Panc1 (cell line): ENCODE data around the gene MAPRE2.

Experiments
- CTCF ChIP-seq: fragments of 450-650 bp; IDR thresholded peaks from 2 replicates; pipeline ENCODE4 v1.5.1; 2017; ENCODE audit warnings: mild to moderate bottlenecking
- SIN3A ChIP-seq: IDR thresholded peaks from 2 replicates; pipeline ENCODE4 v1.6.1; 2012; ENCODE audit warnings: low read depth, mild to moderate bottlenecking, low read length, moderate library complexity, borderline replicate concordance; ENCODE audit not compliant: insufficient read depth
- TCF7L2 ChIP-seq: IDR thresholded peaks from 2 replicates; pipeline ENCODE4 v1.6.1; 2011; ENCODE audit warnings: mild to moderate bottlenecking, low read depth, low read length, inconsistent platforms
- TF ChIP-seq, protein P1 (sequence below), 2 experiments: IDR thresholded peaks; 2 replicates each; pipeline ENCODE4 v1.6.1; 2011 to 2012; ENCODE audit warnings: low read depth in 2 of 2, control low read depth in 1 of 2, low read length in 1 of 2, mild to moderate bottlenecking in 1 of 2, moderate library complexity in 1 of 2; ENCODE audit not compliant: insufficient read depth in 1 of 2

- TF ChIP-seq CTCF (no peak), TCF7L2 (no peak), SIN3A (no peak)
- TF ChIP-seq, protein P1, sequence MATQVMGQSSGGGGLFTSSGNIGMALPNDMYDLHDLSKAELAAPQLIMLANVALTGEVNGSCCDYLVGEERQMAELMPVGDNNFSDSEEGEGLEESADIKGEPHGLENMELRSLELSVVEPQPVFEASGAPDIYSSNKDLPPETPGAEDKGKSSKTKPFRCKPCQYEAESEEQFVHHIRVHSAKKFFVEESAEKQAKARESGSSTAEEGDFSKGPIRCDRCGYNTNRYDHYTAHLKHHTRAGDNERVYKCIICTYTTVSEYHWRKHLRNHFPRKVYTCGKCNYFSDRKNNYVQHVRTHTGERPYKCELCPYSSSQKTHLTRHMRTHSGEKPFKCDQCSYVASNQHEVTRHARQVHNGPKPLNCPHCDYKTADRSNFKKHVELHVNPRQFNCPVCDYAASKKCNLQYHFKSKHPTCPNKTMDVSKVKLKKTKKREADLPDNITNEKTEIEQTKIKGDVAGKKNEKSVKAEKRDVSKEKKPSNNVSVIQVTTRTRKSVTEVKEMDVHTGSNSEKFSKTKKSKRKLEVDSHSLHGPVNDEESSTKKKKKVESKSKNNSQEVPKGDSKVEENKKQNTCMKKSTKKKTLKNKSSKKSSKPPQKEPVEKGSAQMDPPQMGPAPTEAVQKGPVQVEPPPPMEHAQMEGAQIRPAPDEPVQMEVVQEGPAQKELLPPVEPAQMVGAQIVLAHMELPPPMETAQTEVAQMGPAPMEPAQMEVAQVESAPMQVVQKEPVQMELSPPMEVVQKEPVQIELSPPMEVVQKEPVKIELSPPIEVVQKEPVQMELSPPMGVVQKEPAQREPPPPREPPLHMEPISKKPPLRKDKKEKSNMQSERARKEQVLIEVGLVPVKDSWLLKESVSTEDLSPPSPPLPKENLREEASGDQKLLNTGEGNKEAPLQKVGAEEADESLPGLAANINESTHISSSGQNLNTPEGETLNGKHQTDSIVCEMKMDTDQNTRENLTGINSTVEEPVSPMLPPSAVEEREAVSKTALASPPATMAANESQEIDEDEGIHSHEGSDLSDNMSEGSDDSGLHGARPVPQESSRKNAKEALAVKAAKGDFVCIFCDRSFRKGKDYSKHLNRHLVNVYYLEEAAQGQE (IDR thresholded peaks at IDR 0.05; ENCODE audit: insufficient read depth in 1 of 2, low read depth in 2 of 2, low read length in 1 of 2) = no peak
These were observed 10.8 kb upstream of the MAPRE2 start for GRCh38 chr18:35030277-35030989.
